Suppressor macrophage treated with lipopolysaccharide for 4 hours (primary cell): Measurements from ENCODE around the gene ZFYVE27.
A peak's percentile ranks its signal among the peaks of the same experiment; 100 is the strongest.

Experiments
- DNase-seq: peaks from one replicate; pipeline ENCODE4 v3.0.0-alpha.2; 2020

Gene ZFYVE27

GRCh38 chr10:97798958-97799610 is 62.2 kb downstream of the ZFYVE27 start:
- no peak for DNase-seq

GRCh38 chr10:97800474-97800873 is 63.5 kb downstream of the ZFYVE27 start:
- DNase-seq: no peak

- DNase-seq: no peak
Measured at GRCh38 chr10:97801422-97801821, 64.5 kb downstream of the ZFYVE27 start.

- DNase-seq: no peak
Measured at GRCh38 chr10:97805096-97805884, 68.4 kb downstream of the ZFYVE27 start.

GRCh38 chr10:97805949-97806348 is 69.0 kb downstream of the ZFYVE27 start:
- DNase-seq: no peak

GRCh38 chr10:97810446-97810845 is 73.5 kb downstream of the ZFYVE27 start:
- DNase-seq: peak; percentile 9
